GM08714 (cell line): Measurements from ENCODE around the gene SMYD1.

ENCODE experiments used
- H3K4me3 ChIP-seq: fragments of 200-500 bp; sonication (Bioruptor generic); 2 replicates; pipeline ENCODE4 v1.5.1; 2014; ENCODE audit warnings: mild to moderate bottlenecking, low read length, inconsistent platforms
- ZNF274 ChIP-seq: IDR thresholded peaks from 2 replicates; pipeline ENCODE4 v1.6.1; 2012; ENCODE audit warnings: mild to moderate bottlenecking, low read depth, low read length

The SMYD1 gene

DNA sequence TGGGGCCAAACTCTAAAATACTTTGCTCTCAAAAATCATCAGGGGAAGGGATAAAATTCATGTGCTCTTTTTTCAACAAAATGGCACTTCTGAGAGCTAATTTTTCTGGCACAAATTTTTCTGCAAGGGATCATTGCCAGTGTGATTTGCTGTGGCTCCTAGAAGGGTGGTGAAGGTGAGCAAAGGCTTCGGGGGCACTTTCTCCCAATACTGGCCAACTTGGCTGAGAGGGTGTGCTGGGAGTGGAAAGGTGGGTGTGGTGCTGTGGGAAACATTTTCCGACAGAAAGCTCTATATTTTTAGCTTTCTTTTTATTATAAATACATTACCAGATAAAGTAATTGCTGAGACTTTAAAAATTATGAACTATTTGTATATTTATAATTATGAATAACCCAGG is 419 bp downstream of the SMYD1 start:
- no peak for TF ChIP-seq ZNF274
- no peak overlapping the region for H3K4me3 ChIP-seq

DNA sequence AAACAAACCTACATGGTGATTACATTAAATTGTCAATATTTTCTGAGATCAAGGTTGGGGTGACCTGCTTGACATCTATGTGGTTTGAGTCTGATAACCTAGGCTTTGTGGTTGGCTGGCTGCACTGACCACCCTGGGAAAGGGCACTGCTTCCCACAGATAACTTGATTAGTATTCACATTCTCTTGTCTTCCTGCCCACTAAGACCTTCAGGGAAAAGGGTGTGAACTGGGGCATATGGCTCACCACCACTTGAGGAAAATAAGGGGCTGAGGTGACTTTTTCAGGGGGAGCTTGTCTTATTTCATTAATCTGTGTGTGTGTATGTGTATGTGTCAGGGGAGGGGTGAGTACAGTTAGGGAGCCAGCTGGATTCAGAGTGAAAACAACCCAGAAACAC is 1.5 kb downstream of the SMYD1 start:
- TF ChIP-seq ZNF274 = no peak
- no peak overlapping the region for H3K4me3 ChIP-seq

- no peak for TF ChIP-seq ZNF274
- no peak overlapping the region for H3K4me3 ChIP-seq
Measured at GRCh38 chr2:88070055-88070454, 2.4 kb downstream of the SMYD1 start.

DNA sequence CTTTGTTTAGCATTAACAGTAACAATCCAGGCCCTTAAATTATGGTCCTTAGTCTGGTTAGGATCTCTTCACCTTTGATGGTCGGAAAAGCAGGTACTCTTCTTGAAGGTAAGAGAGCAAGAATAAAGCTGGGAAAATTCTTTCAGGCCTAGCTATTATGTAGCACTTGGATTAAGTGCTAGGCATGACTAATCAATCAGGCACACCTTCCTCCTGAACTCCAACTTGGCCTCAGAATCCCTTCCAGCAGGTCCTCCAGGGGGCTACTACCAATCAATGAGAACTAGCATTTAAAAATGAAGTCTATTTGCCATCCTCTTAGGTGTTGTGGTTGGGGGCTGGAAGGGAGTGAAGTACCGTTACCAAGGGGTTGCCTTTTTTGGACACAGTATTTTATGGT is 3.7 kb downstream of the SMYD1 start:
- no peak for TF ChIP-seq ZNF274
- H3K4me3 ChIP-seq = no peak overlapping the region

GRCh38 chr2:88074150-88074549 is 6.5 kb downstream of the SMYD1 start:
- no peak overlapping the region for H3K4me3 ChIP-seq
- TF ChIP-seq ZNF274 = no peak

DNA sequence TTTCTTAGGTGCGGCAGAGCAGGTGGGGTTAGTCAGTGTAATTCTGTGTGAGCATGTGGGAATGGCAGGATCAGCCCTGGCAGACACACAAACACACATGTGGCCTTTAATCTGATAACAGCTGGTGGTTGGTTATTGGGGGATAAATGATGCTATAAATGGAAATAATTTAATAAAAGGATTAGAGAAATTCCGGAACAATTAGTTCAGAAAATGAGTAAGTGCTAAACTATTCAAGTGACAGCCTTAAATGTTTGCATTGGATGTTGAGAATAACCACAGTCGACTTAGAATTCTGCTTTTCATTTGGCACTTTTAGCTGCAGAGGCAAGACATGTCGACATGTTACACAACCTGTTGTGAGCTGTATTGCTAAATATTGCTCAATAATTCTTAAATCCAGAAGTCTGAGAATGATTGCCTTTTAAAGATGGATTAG is 7.2 kb downstream of the SMYD1 start:
- TF ChIP-seq ZNF274 = no peak
- H3K4me3 ChIP-seq = no peak overlapping the region

GRCh38 chr2:88077080-88077479 is 9.5 kb downstream of the SMYD1 start:
- TF ChIP-seq ZNF274 = no peak
- H3K4me3 ChIP-seq = no peak overlapping the region

DNA sequence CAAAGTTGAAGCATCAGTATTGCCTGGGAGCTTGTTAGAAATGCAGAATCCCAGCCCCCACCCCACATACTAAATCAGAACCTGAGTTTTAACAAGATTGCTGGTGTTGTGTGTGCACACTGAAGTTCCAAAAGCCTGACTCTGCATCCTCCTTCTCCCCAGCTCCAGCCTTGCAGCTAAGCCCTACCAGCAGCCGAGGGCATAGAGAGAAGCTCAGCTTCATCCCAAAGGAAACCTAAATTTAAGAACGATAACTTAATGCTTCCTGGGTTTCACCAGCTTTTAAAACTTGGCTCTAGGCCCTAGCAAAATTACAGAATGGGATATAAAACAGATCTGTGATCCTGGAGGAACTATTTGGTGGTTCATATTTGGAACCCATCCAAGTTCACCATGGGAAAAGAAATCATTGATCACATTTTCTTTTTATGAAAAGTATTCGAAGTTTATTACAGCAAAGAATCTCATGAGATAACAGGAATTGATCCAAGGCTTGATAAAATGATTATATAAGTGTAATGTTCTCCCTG is 11.1 kb downstream of the SMYD1 start:
- no peak for TF ChIP-seq ZNF274
- H3K4me3 ChIP-seq = no peak overlapping the region

GRCh38 chr2:88080545-88080944 is 12.9 kb downstream of the SMYD1 start:
- no peak for TF ChIP-seq ZNF274
- no peak overlapping the region for H3K4me3 ChIP-seq

DNA sequence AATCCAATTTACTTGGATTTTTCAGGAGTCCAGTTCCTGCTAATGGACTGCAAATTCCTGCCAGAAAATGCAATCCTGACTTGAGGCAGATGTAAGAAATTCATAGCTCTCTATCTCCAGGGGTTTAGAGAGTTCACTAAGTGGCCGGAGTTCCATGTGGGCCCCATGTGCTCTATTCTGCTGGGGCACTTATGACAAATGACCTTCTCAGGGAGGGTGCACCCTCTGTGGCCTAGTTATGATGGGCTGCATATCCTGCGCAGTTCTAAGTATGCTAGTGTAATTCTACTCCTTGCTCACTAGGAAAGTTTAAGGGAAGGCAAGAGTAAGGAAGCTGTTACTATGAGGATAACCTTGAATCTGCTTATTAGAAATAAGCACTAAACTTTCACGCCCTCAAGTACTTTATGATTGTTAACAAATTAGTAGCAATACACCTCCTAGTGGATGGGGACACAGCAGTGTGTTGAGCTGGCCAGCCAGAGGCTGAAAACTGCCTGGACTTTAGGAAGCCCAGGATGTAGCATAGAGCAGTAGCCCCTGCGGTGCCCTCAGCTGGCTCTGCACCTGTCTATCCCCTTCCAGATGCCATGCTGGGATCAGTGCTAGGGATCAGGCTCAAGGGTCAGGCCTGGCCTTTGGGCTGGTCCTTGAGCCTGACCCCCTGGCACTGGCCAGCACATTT is 14.4 kb downstream of the SMYD1 start:
- no peak overlapping the region for H3K4me3 ChIP-seq
- TF ChIP-seq ZNF274 = no peak

GRCh38 chr2:88082781-88083180 is 15.2 kb downstream of the SMYD1 start:
- H3K4me3 ChIP-seq = no peak overlapping the region
- TF ChIP-seq ZNF274 = no peak

- H3K4me3 ChIP-seq = no peak overlapping the region
- no peak for TF ChIP-seq ZNF274
Measured at GRCh38 chr2:88085099-88085498, 17.5 kb downstream of the SMYD1 start.

DNA sequence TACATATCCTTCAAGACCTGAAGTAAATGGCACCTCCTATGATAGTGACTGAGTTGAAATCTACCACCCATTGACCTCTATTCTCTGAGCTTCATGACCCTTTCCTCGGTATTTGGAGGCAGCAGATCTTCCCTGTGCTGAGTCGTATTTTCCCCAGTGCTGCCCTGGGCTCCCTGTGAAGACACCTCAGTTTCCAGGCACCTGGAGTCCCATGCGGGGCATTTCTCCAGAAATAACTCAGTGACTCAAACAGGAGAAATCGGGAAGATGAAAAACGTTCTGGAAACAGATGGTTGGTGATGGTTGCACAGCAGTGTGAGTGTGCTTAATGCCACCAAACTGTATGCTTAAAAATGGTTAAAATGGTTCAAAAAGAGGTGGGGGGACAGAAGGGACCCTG is 18.0 kb downstream of the SMYD1 start:
- no peak for TF ChIP-seq ZNF274
- H3K4me3 ChIP-seq = no peak overlapping the region

DNA sequence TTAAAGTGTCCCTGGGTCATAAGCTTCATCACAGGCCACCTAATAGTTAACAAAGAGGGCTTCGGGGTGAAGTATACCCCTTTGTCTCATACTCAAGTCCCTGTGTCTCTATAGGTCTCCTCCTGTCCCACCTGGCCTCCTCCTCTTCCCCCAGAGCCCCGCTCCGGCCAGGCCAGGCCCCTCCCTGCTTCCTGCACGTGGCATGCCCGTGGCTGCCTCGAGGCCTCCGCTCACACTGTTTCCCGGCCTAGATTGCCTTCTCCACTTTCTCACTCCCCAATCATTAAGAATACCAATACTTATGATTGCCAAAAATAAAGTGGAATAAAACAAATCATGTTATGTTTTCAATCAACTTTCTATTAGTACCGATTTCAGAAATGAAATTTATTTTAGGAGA is 18.8 kb downstream of the SMYD1 start:
- H3K4me3 ChIP-seq = no peak overlapping the region
- TF ChIP-seq ZNF274 = no peak

GRCh38 chr2:88087073-88087472 is 19.4 kb downstream of the SMYD1 start:
- TF ChIP-seq ZNF274 = no peak
- H3K4me3 ChIP-seq = no peak overlapping the region

- H3K4me3 ChIP-seq = no peak overlapping the region
- TF ChIP-seq ZNF274 = no peak
Measured at GRCh38 chr2:88087763-88088162, 20.1 kb downstream of the SMYD1 start.
